ENCODE measurements around the gene AFDN. TPM values are rescaled to one million over a fixed set of nuclear protein-coding genes. Genes with fewer than 3 reads are reported as not detected.

The AFDN gene
- total and polyA plus RNA-seq, 4 donors = 93.3 to 188 (median 117) TPM

DNA sequence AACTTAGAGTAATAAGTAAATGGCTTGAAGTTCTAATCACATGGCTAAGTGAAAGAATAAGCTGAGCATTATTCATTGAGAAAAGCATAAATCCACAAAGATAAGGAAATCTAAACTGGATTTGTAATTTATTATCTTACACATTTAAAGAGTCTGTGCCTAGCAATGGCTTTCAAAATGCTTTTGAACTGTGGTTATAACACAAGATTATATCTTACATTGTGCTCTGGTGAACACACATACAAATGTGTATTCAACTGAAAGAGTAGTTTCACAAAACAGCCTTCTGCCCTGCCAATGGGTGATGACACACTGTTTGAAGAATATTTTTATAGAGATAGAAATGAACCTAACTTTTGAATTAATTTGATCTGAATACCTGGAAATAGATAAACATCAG, 83.3 kb downstream of the AFDN start:
- Histone ChIP-seq H3K4me3 (ENCODE audit: low read depth, low read length) (no peak overlapping the region), H3K27me3 (ENCODE audit: control insufficient read depth, insufficient read depth, low read length) (no peaks in the 10 kb centered on the region), H3K36me3 (ENCODE audit: control insufficient read depth, insufficient read depth, low read length) (peaks cover 4% of the 10 kb centered on the region), H3K9me3 (ENCODE audit: control insufficient read depth, insufficient read depth, low read length) (no peaks in the 10 kb centered on the region), H3K27ac (ENCODE audit: low read depth, low read length) (no peak overlapping the region), H3K4me1 (ENCODE audit: control insufficient read depth, insufficient read depth, low read length) (no peaks in the 10 kb centered on the region)
- DNase-seq (ENCODE audit: low read depth in 4 of 6, low spot score in 6 of 6) = no peak

DNA sequence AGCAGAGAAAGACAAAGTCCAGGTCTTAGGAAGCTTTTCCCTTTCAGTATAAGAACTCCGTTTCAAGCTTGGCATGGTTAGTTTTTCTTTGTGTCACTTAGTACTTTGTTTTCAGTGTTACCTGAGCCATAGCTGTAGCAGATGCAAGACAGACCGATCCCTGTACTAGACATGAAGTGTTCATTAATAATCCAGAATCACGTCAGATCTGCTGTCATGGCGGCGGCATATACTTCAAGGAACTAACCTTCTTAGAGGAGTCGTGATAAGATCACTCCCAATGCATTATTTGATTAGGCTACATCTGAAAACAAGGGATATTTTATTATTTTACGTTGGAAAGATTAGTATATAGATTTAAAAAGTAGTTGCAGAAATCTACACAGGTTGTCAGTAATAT, 83.9 kb downstream of the AFDN start:
- Histone ChIP-seq H3K9me3 (ENCODE audit: control insufficient read depth, insufficient read depth, low read length) (no peaks in the 10 kb centered on the region), H3K4me1 (ENCODE audit: control insufficient read depth, insufficient read depth, low read length) (no peaks in the 10 kb centered on the region), H3K27me3 (ENCODE audit: control insufficient read depth, insufficient read depth, low read length) (no peaks in the 10 kb centered on the region), H3K4me3 (ENCODE audit: low read depth, low read length) (no peak overlapping the region), H3K27ac (ENCODE audit: low read depth, low read length) (no peak overlapping the region), H3K36me3 (ENCODE audit: control insufficient read depth, insufficient read depth, low read length) (peaks cover 7% of the 10 kb centered on the region)
- WGBS (ENCODE audit: insufficient coverage) = 86% methylated on average over 1 of the region's 7 CpGs
- no peak for DNase-seq (ENCODE audit: low read depth in 4 of 6, low spot score in 6 of 6)

DNA sequence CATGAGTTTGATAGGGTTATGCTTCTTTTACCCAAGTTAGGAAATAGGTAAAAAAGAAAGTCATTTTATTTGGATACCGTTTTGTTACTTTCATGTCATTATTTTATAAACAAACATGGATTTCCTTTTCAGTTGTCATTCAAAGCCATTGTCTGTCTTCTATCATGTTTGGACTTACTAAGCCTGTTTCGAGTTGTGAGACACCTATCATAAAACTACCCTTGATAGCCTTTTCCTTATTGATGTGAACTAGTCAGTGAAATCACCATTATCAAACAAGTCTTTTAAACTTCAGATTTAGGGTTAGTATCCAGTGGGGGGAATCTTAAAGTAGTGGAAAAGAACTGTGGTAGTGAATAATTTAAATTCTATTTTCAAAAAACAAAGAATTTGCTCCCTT, 85.8 kb downstream of the AFDN start:
- Histone ChIP-seq H3K27ac (ENCODE audit: low read depth, low read length) (no peak overlapping the region), H3K27me3 (ENCODE audit: control insufficient read depth, insufficient read depth, low read length) (no peaks in the 10 kb centered on the region), H3K9me3 (ENCODE audit: control insufficient read depth, insufficient read depth, low read length) (no peaks in the 10 kb centered on the region), H3K36me3 (ENCODE audit: control insufficient read depth, insufficient read depth, low read length) (peaks cover 5% of the 10 kb centered on the region), H3K4me3 (ENCODE audit: low read depth, low read length) (no peak overlapping the region), H3K4me1 (ENCODE audit: control insufficient read depth, insufficient read depth, low read length) (no peaks in the 10 kb centered on the region)
- no CpG with 5 or more reads among the region's 2 CpGs for WGBS (ENCODE audit: insufficient coverage)
- DNase-seq (ENCODE audit: low read depth in 4 of 6, low spot score in 6 of 6) = no peak

DNA sequence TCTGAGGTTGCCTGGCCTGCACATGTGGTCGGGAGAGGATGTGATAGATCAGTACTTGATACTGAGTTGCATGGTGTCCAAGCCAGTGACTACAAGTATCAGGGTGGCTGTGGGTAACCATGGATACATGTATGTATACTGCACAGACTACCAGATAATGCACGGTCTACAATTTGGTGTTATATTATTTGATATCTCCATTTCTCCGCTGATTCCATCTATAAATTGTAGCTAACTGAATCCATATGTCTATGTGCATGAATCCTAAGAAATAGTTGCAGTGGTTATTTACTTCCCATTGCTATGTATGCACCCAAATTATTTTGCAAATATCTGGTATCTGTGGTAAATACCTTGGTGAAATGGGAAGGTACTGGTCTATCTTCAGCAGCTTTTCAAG, 87.0 kb downstream of the AFDN start:
- Histone ChIP-seq H3K36me3 (ENCODE audit: control insufficient read depth, insufficient read depth, low read length) (peaks cover 9% of the 10 kb centered on the region), H3K4me3 (ENCODE audit: low read depth, low read length) (no peak overlapping the region)
- 60% methylated on average over 1 of the region's 3 CpGs for WGBS (ENCODE audit: insufficient coverage)

DNA sequence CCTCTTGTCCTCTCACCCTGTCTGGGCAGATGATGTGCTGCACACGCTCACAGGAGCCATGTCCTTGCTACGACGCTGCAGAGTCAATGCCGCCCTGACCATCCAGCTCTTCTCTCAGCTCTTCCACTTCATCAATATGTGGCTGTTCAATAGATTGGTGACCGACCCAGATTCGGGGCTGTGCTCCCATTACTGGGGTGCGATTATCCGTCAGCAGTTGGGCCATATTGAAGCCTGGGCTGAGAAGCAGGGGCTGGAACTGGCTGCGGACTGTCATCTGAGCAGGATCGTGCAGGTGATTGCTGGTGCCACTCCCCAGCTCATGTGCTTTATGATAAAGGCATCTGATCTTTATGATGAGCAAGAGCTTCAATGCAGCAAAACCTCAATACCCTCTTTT, 88.4 kb downstream of the AFDN start:
- H3K4me3 ChIP-seq (ENCODE audit: low read depth, low read length) = no peak overlapping the region

More for the DNA sequence above, 87.0 kb downstream of the AFDN start:
- no peak overlapping the region for H3K27ac ChIP-seq (ENCODE audit: low read depth, low read length)
- no peak for DNase-seq (ENCODE audit: low read depth in 4 of 6, low spot score in 6 of 6)
- no peaks in the 10 kb centered on the region for H3K9me3 ChIP-seq (ENCODE audit: control insufficient read depth, insufficient read depth, low read length)
- H3K27me3 ChIP-seq (ENCODE audit: control insufficient read depth, insufficient read depth, low read length) = no peaks in the 10 kb centered on the region
- no peaks in the 10 kb centered on the region for H3K4me1 ChIP-seq (ENCODE audit: control insufficient read depth, insufficient read depth, low read length)

DNA sequence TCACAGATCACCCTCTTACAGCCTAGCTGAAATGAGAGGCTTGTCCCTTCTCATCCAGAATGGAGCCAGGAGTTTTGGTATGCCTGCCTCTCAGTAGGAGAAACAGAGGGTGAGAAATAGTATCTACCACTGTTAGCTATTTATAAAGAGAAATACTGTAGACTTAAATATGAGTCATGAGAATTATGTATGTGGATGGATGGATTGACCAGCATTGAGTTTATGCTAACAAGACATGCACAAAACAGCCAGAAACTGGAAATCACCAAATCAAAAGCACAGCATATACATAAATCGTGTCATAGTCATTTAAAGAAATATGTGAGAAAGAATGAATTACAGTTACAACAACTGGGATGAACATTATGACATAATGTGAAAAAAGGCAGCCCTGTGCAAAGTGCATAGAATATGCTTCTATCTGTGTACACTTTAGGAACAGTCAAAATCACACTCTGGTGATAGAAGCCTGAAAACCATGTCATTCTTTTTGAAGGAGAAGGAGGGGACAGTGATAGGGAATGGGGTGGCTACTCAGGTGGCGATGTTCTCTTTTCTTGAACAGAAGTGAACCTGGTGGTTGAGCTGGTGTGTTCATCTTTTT, 90.9 kb downstream of the AFDN start:
- peaks cover 6% of the 10 kb centered on the region for H3K4me1 ChIP-seq (ENCODE audit: control insufficient read depth, insufficient read depth, low read length)
- H3K27ac ChIP-seq (ENCODE audit: low read depth, low read length) = no peak overlapping the region
- H3K27me3 ChIP-seq (ENCODE audit: control insufficient read depth, insufficient read depth, low read length) = no peaks in the 10 kb centered on the region
- H3K4me3 ChIP-seq (ENCODE audit: low read depth, low read length) = no peak overlapping the region
- no peak for DNase-seq (ENCODE audit: low read depth in 4 of 6, low spot score in 6 of 6)
- no peaks in the 10 kb centered on the region for H3K9me3 ChIP-seq (ENCODE audit: control insufficient read depth, insufficient read depth, low read length)
- WGBS (ENCODE audit: insufficient coverage) = no CpG with 5 or more reads among the region's 2 CpGs
- H3K36me3 ChIP-seq (ENCODE audit: control insufficient read depth, insufficient read depth, low read length) = peaks cover 23% of the 10 kb centered on the region

More for the DNA sequence above, 88.4 kb downstream of the AFDN start:
- no peak for DNase-seq (ENCODE audit: low read depth in 4 of 6, low spot score in 6 of 6)
- no peaks in the 10 kb centered on the region for H3K9me3 ChIP-seq (ENCODE audit: control insufficient read depth, insufficient read depth, low read length)
- H3K4me1 ChIP-seq (ENCODE audit: control insufficient read depth, insufficient read depth, low read length) = peaks cover 1% of the 10 kb centered on the region
- H3K27me3 ChIP-seq (ENCODE audit: control insufficient read depth, insufficient read depth, low read length) = no peaks in the 10 kb centered on the region
- H3K36me3 ChIP-seq (ENCODE audit: control insufficient read depth, insufficient read depth, low read length) = peaks cover 18% of the 10 kb centered on the region
- H3K27ac ChIP-seq (ENCODE audit: low read depth, low read length) = no peak overlapping the region
- WGBS (ENCODE audit: insufficient coverage) = 96% methylated on average over 10 of the region's 10 CpGs

DNA sequence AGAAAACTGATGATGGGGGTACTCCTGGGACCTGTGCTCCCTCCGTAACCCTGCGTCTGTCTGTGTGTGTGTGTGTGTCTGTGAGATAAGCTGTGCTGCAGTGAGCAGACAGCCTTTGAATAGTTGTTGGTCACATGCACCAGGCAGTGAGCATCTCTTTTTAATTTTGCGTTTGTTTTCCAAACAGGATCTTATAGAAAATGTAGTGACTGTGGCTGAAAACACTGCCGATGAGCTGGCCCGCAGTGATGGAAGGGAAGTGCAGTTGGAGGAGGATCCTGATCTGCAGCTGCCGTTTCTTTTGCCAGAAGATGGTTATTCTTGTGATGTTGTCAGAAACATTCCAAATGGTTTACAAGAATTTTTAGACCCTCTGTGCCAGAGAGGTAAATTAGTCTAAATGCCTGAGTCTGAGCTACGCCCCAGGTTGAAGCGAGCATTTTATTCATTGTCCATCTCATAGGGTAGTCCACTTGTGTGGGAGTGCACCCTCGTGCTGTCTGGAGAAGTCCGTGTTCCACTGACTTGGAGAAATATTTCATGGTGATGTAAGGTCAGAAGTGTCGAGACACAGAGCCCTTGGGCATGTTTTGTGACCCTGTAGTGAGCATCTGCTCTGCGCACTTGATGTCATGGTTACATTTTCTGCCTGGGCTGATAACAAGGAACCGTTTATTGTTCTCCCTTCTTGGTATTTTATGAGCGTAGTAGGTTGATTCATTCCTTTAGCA, 92.0 kb downstream of the AFDN start:
- H3K27ac ChIP-seq (ENCODE audit: low read depth, low read length) = no peak overlapping the region
- peaks cover 6% of the 10 kb centered on the region for H3K4me1 ChIP-seq (ENCODE audit: control insufficient read depth, insufficient read depth, low read length)
- no peaks in the 10 kb centered on the region for H3K27me3 ChIP-seq (ENCODE audit: control insufficient read depth, insufficient read depth, low read length)
- H3K36me3 ChIP-seq (ENCODE audit: control insufficient read depth, insufficient read depth, low read length) = peaks cover 25% of the 10 kb centered on the region
- H3K4me3 ChIP-seq (ENCODE audit: low read depth, low read length) = no peak overlapping the region
- DNase-seq (ENCODE audit: low read depth in 4 of 6, low spot score in 6 of 6) = no peak
- H3K9me3 ChIP-seq (ENCODE audit: control insufficient read depth, insufficient read depth, low read length) = no peaks in the 10 kb centered on the region
- 86% methylated on average over 12 of the region's 14 CpGs for WGBS (ENCODE audit: insufficient coverage)

DNA sequence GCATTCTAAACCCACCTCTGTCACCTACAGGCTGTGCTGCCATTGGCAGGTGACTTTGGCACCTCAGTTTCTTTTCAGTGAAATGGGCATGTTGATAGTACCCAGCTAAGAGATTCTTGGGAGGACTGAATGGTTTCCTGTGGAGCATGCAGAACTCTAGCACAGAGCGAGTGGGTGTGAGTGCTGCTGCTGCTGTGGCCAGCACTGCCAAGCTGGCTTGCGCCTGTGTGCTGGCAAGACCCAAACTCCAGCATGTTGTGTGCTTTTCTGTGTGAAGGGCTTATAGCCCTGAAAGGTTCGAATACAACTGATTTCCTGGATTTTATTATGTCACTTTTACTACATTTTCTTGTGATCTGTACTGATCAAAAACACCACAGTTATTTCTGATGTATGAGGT, 92.6 kb downstream of the AFDN start:
- WGBS (ENCODE audit: insufficient coverage) = 78% methylated on average over 2 of the region's 3 CpGs
- Histone ChIP-seq H3K9me3 (ENCODE audit: control insufficient read depth, insufficient read depth, low read length) (no peaks in the 10 kb centered on the region), H3K27me3 (ENCODE audit: control insufficient read depth, insufficient read depth, low read length) (no peaks in the 10 kb centered on the region), H3K27ac (ENCODE audit: low read depth, low read length) (no peak overlapping the region), H3K4me3 (ENCODE audit: low read depth, low read length) (no peak overlapping the region), H3K4me1 (ENCODE audit: control insufficient read depth, insufficient read depth, low read length) (peaks cover 6% of the 10 kb centered on the region), H3K36me3 (ENCODE audit: control insufficient read depth, insufficient read depth, low read length) (peaks cover 26% of the 10 kb centered on the region)
- no peak for DNase-seq (ENCODE audit: low read depth in 4 of 6, low spot score in 6 of 6)

DNA sequence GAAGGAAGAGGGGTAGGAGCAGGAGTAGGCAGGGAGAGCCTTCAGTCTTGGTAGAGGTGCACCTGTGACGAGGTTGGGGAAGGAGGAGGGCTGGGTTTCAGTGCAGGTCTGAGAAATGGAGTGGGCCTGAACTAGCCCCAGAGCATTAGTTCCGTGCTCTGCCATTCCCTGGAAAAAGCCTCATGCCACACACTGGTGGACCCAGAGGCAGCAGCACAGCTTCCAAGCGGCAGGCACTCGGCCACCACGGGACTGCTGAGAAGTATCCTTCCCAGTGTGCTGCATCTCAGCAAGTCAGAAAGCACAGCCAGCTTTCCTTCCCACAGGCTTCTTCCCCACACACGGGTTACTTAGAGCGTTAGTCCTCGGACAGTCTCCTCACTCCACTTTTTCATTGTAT, 93.5 kb downstream of the AFDN start:
- Histone ChIP-seq H3K4me3 (ENCODE audit: low read depth, low read length) (no peak overlapping the region), H3K27me3 (ENCODE audit: control insufficient read depth, insufficient read depth, low read length) (no peaks in the 10 kb centered on the region), H3K36me3 (ENCODE audit: control insufficient read depth, insufficient read depth, low read length) (peaks cover 25% of the 10 kb centered on the region), H3K9me3 (ENCODE audit: control insufficient read depth, insufficient read depth, low read length) (no peaks in the 10 kb centered on the region), H3K27ac (ENCODE audit: low read depth, low read length) (no peak overlapping the region), H3K4me1 (ENCODE audit: control insufficient read depth, insufficient read depth, low read length) (peaks cover 6% of the 10 kb centered on the region)
- DNase-seq (ENCODE audit: low read depth in 4 of 6, low spot score in 6 of 6) = no peak
- WGBS (ENCODE audit: insufficient coverage) = 92% methylated on average over 7 of the region's 8 CpGs

DNA sequence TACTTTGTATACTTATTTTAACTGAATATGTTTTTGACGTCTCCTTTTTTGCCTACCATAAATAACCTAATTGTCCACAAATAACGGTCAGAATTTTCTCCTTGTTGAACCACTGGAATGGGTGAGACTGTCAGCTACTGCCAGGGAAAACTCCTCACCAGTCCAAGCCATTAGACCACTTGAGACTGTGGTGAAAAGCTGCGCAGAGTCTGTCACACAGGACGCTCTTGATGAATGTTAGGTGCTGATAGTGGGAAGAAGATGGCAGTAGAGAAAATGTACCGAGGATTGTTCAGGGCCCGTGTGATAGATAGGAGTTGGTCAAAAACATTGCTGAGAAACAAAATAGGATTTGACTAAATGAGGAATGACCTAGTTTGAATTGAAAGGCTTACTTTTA, 95.1 kb downstream of the AFDN start:
- DNase-seq (ENCODE audit: low read depth in 4 of 6, low spot score in 6 of 6) = no peak
- 52% methylated on average over 3 of the region's 6 CpGs for WGBS (ENCODE audit: insufficient coverage)
- Histone ChIP-seq H3K4me3 (ENCODE audit: low read depth, low read length) (no peak overlapping the region), H3K27ac (ENCODE audit: low read depth, low read length) (no peak overlapping the region), H3K27me3 (ENCODE audit: control insufficient read depth, insufficient read depth, low read length) (no peaks in the 10 kb centered on the region), H3K36me3 (ENCODE audit: control insufficient read depth, insufficient read depth, low read length) (peaks cover 30% of the 10 kb centered on the region), H3K9me3 (ENCODE audit: control insufficient read depth, insufficient read depth, low read length) (no peaks in the 10 kb centered on the region), H3K4me1 (ENCODE audit: control insufficient read depth, insufficient read depth, low read length) (peaks cover 6% of the 10 kb centered on the region)
